K562 (cell line): Measurements from ENCODE around the gene TMPRSS11A. TPM values are rescaled to one million over a fixed set of nuclear protein-coding genes. Genes with fewer than 3 reads are reported as not detected.

ENCODE experiments used
- ATAC-seq: fragments of 200-7000 bp; cut with Tn5 transposase; 3 replicates; pipeline ENCODE4 v1.9.1; 2020; ENCODE audit warnings: moderate library complexity
- BruUV-seq: library from RNA; stranded (reverse); fragments of 400-500 nt; replicated peaks from 2 replicates; lab custom pipeline; 2021; lab: Mats Ljungman, UMichigan
- CTCF ChIA-PET: fragments of 300-600 bp; formaldehyde crosslinking; extraction: SDS; loops from one replicate; lab custom pipeline; 2021; ENCODE audit warnings: low intra/inter-chr PET ratio; lab: Yijun Ruan, JAX
- POLR2A ChIA-PET: fragments of 300-600, 350-650 bp; sonication (Branson Sonifier 250); formaldehyde crosslinking; extraction: SDS; loops from one replicate; lab custom pipeline; 2021; ENCODE audit warnings: antibody characterized with exemption, inconsistent platforms; lab: Yijun Ruan, JAX
- DNase-seq, 4 experiments: peaks; one replicate each; pipeline versions ENCODE4 v3.0.0 to v3.0.0-alpha.2; 2011 to 2018; ENCODE audit warnings: low spot score in 3 of 4, mixed read lengths in 3 of 4; ENCODE audit errors: extremely low read depth in 1 of 4
- FAIRE-seq: peaks from 2 replicates; lab custom pipeline; 2011; peaks lifted over from hg19 to GRCh38; lab: Jason Lieb, UNC
- H2AFZ ChIP-seq: 2 replicates; pipeline ENCODE4 v1.6.0; 2011; ENCODE audit warnings: low read depth, low read length, control low read depth, inconsistent platforms
- H3K27ac ChIP-seq: fragments of 200-600 bp; 3 replicates; pipeline ENCODE4 v1.8.0; 2011; ENCODE audit warnings: low read depth, mild to moderate bottlenecking, control low read depth, inconsistent platforms, low read length, moderate library complexity, mixed read lengths; ENCODE audit errors: extremely low read depth
- H3K27me3 ChIP-seq, 2 experiments: fragments of 300-600 bp in 1 of 2; 2 replicates in 1 of 2; 3 replicates in 1 of 2; pipeline versions ENCODE4 v1.6.0 to v1.8.0; 2011; ENCODE audit warnings: inconsistent platforms in 2 of 2, low read length in 2 of 2, mild to moderate bottlenecking in 1 of 2, mixed read lengths in 1 of 2, moderate library complexity in 1 of 2; ENCODE audit not compliant: control insufficient read depth in 2 of 2, insufficient read depth in 2 of 2
- H3K36me3 ChIP-seq: fragments of 300-600 bp; 3 replicates; pipeline ENCODE4 v1.8.0; 2011; ENCODE audit warnings: mild to moderate bottlenecking, low read length, inconsistent platforms; ENCODE audit not compliant: control insufficient read depth, insufficient read depth
- H3K4me1 ChIP-seq, 2 experiments: fragments of 200-600 bp in 1 of 2; replicated peaks in 1 of 2; 2 replicates in 1 of 2; 3 replicates in 1 of 2; pipeline versions ENCODE4 v1.5.1 to v1.8.0; 2011; ENCODE audit warnings: inconsistent platforms in 2 of 2, low read length in 2 of 2, mild to moderate bottlenecking in 1 of 2, mixed read lengths in 1 of 2, moderate library complexity in 1 of 2; ENCODE audit not compliant: control insufficient read depth in 2 of 2, insufficient read depth in 2 of 2
- H3K4me2 ChIP-seq: 2 replicates; pipeline ENCODE4 v1.6.1; 2011; ENCODE audit warnings: low read length, control low read depth, inconsistent platforms, mixed read lengths; ENCODE audit not compliant: insufficient read depth
- H3K4me3 ChIP-seq: fragments of 200-600 bp; sonication (generic), shearing (Covaris generic); 2 replicates; pipeline ENCODE4 v1.5.1; 2016; ENCODE audit warnings: control low read depth, inconsistent platforms
- H3K79me2 ChIP-seq: fragments of 200-600 bp; 3 replicates; pipeline ENCODE4 v1.8.0; 2011; ENCODE audit warnings: low read length, inconsistent platforms; ENCODE audit not compliant: control insufficient read depth, insufficient read depth
- H3K9ac ChIP-seq, 2 experiments: 2 replicates each; pipeline versions ENCODE4 v1.6.0 to v1.6.1; 2011; ENCODE audit warnings: low read depth in 2 of 2, low read length in 2 of 2, control low read depth in 1 of 2, inconsistent platforms in 1 of 2, mild to moderate bottlenecking in 1 of 2, mixed read lengths in 1 of 2; ENCODE audit not compliant: insufficient read depth in 1 of 2
- H3K9me1 ChIP-seq: one replicate; pipeline ENCODE4 v1.6.0; 2011; ENCODE audit warnings: inconsistent platforms, mild to moderate bottlenecking, low read length, moderate library complexity; ENCODE audit not compliant: control insufficient read depth, insufficient read depth
- H3K9me3 ChIP-seq: replicated peaks from 2 replicates; pipeline ENCODE4 v1.5.1; 2011; ENCODE audit warnings: low read depth, low read length, inconsistent platforms; ENCODE audit not compliant: control insufficient read depth, insufficient read depth
- H4K20me1 ChIP-seq: replicated peaks from 2 replicates; pipeline ENCODE4 v1.6.1; 2011; ENCODE audit warnings: low read length, inconsistent platforms, mixed read lengths; ENCODE audit not compliant: control insufficient read depth, insufficient read depth
- ATF6 ChIP-seq: sonication (generic); formaldehyde crosslinking; IDR thresholded peaks from 2 replicates; pipeline ENCODE4 v1.4.0; 2020; ENCODE audit warnings: mild to moderate bottlenecking, missing genetic modification reagents
- CSDE1 ChIP-seq, 2 experiments: fragments of 450-650 bp; IDR thresholded peaks; 2 replicates each; pipeline ENCODE4 v1.6.1; 2016; ENCODE audit warnings: mild to moderate bottlenecking in 1 of 2
- MAFF ChIP-seq: IDR thresholded peaks from 2 replicates; pipeline ENCODE4 v1.6.1; 2012; ENCODE audit warnings: low read length, improper control_type of control experiment
- POLR2AphosphoS2 ChIP-seq: IDR thresholded peaks from 2 replicates; pipeline ENCODE4 v1.6.1; 2012; ENCODE audit warnings: low read length, improper control_type of control experiment
- STAT6 ChIP-seq: sonication (generic); formaldehyde crosslinking; IDR thresholded peaks from 2 replicates; pipeline ENCODE4 v1.8.1; 2023; ENCODE audit warnings: mild to moderate bottlenecking, missing genetic modification reagents
- ZC3H4 ChIP-seq: sonication (generic); formaldehyde crosslinking; IDR thresholded peaks from 2 replicates; pipeline ENCODE4 v1.9.0; 2021; ENCODE audit warnings: missing genetic modification reagents, borderline replicate concordance
- ZNF174 ChIP-seq: fragments of 250-450 bp; sonication (Bioruptor Pico); IDR thresholded peaks from 2 replicates; pipeline ENCODE4 v1.4.0; 2020; ENCODE audit warnings: mild to moderate bottlenecking
- ZNF311 ChIP-seq: fragments of 250-450 bp; sonication (Bioruptor Pico); IDR thresholded peaks from 2 replicates; pipeline ENCODE4 v1.4.0; 2020; ENCODE audit warnings: mild to moderate bottlenecking, moderate library complexity
- ZNF717 ChIP-seq: fragments of 250-450 bp; sonication (Bioruptor Pico); IDR thresholded peaks from 2 replicates; pipeline ENCODE4 v1.5.0; 2021
- WGBS: fragments of 100-300 bp; shearing (Covaris generic); methylation state at CpG from one replicate; pipeline ENCODE4 v1.1.6; 2016; ENCODE audit warnings: low coverage, mixed read lengths; ENCODE audit not compliant: insufficient coverage; ENCODE audit errors: missing lambda C conversion rate; 5-methylcytosine and 5-hydroxymethylcytosine counted together
- in situ Hi-C: fragments of 300-500 bp; cut with MboI; formaldehyde crosslinking; loops from 4 replicates; pipeline ENCODE4 v1.15.0; 2018; ENCODE audit warnings: inconsistent platforms, mixed read lengths
- intact Hi-C: fragments of 100-400 bp; cut with micrococcal nuclease; formaldehyde crosslinking; loops from 2 replicates; pipeline ENCODE4 v1.14.2; 2022
- polyA plus RNA-seq, 8 experiments: library from polyadenylated mRNA; depleted of rRNA in 4 of 8; stranded (reverse) in 5 of 8; unstranded in 3 of 8; fragments of >200 nt; fragmentation: Nextera tagmentation in 2 of 8; fragmentation: Illumina TruSeq in 1 of 8; extraction: Ambion mirVana in 2 of 8; extraction: Trizol in 1 of 8; gene quantifications; 2 replicates each; pipeline versions ENCODE4 v1.2.1 to v1.2.3, GENCODE V29; 2011 to 2014; ENCODE audit warnings: inconsistent platforms in 1 of 8, missing spikeins in 1 of 8
- total RNA-seq, 7 experiments: library from RNA; depleted of rRNA in 6 of 7; stranded (reverse); fragments of >200 nt in 6 of 7; fragmentation: Illumina TruSeq in 2 of 7; extraction: Trizol in 2 of 7; gene quantifications; 2 replicates each; pipeline versions ENCODE4 v1.2.1 to v1.2.3, GENCODE V29; 2011 to 2021; ENCODE audit warnings: low replicate concordance in 1 of 7

The TMPRSS11A gene
- total and polyA plus RNA-seq, 9 of the 15 experiments (the other 6 are each of a cell fraction or from before 2014, with no cell fraction given), result not detected

DNA sequence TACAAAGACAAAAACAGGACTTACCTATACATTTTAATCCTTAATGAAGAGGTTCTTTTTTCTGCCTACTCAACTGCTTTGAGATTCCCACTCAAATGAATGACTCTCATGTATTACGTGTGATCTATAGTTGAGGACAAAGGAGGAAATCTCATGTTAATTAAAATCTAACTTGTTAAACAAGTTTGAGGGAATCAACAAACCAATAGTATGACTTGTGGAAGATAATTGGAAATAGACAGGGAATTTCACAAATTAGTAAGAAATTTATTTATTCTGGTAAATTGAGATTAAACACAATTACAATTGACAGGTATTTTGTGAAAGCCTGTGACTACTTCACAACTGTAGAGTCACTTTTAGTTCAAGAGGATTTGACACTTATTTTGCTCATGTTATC lies 79.4 kb downstream of the TMPRSS11A start, which contains the start of gene TMPRSS11D:
Gene TMPRSS11D (minus strand): TSS at position 101 of the 400 bp plus-strand sequence. CDS start 69 bp downstream, at position 32.
- TF ChIP-seq ZNF174 (CRISPR knock-in tag) (no peak), MAFF (no peak), ZNF717 (no peak), STAT6 (CRISPR knock-in tag) (no peak), ZC3H4 (CRISPR knock-in tag) (no peak), ZNF311 (CRISPR knock-in tag) (no peak), POLR2AphosphoS2 (no peak), ATF6 (CRISPR knock-in tag) (no peak), CSDE1 (IDR thresholded peaks at IDR 0.05) (no peak)
- H3K9me1 ChIP-seq, result no peaks in the 10 kb centered on the region
- DNase-seq, result no peak
- in situ Hi-C loops (no loop called here), intact Hi-C loops (no loop called here)
- no peak within 1 kb of the TSS for H3K4me2 ChIP-seq
- WGBS, result 6% methylated on average over 1 of the region's 1 CpG
- no TSS peak for BruUV-seq
- ChIA-PET POLR2A (interaction anchor here (0.6 kb wide), 1 partner anchor 583 kb away, joined by 3 read pairs; no protein-coding TSS in a partner anchor), CTCF (no interaction called here)
- H2AFZ ChIP-seq, result no peak within 1 kb of the TSS
- no peak within 1 kb of the TSS for H3K4me3 ChIP-seq
- no peaks in the 10 kb centered on the region for H3K79me2 ChIP-seq
- no peak within 1 kb of the TSS for H3K9ac ChIP-seq
- no peaks in the 10 kb centered on the region for H4K20me1 ChIP-seq
- FAIRE-seq, result no peak
- H3K27ac ChIP-seq, result no peak within 1 kb of the TSS
- ATAC-seq, result no peak
- no peaks in the 10 kb centered on the region for H3K27me3 ChIP-seq
- H3K4me1 ChIP-seq, result no peaks in the 10 kb centered on the region
- H3K36me3 ChIP-seq, result no peaks in the 10 kb centered on the region
- no peaks in the 10 kb centered on the region for H3K9me3 ChIP-seq
